Neural cell (in vitro differentiated cells): Measurements from ENCODE around the gene AHRR. TPM values are rescaled to one million over a fixed set of nuclear protein-coding genes. Genes with fewer than 3 reads are reported as not detected.

Source experiments
- H2AFZ ChIP-seq: fragments of 200-600, 300-800 bp; sonication (generic), shearing (Covaris generic); 2 replicates; pipeline ENCODE4 v1.6.0; 2014; ENCODE audit warnings: low read depth, mild to moderate bottlenecking, antibody characterized with exemption, low read length, moderate library complexity
- H3F3A ChIP-seq: fragments of 200-600 bp; shearing (Covaris generic); 2 replicates; pipeline ENCODE4 v1.6.1; 2016; ENCODE audit warnings: mild to moderate bottlenecking, moderate library complexity, mixed read lengths, antibody characterized with exemption, low read length; ENCODE audit not compliant: insufficient read depth, poor library complexity, severe bottlenecking
- H3K27ac ChIP-seq: fragments of 200-600, 300-800 bp; sonication (generic), shearing (Covaris generic); 2 replicates; pipeline ENCODE4 v1.5.1; 2014; ENCODE audit warnings: mild to moderate bottlenecking, low read length, moderate library complexity
- H3K27me3 ChIP-seq: fragments of 300-800, 200-600 bp; sonication (generic), shearing (Covaris generic); 2 replicates; pipeline ENCODE4 v1.6.0; 2014; ENCODE audit warnings: mild to moderate bottlenecking, low read depth, low read length, moderate library complexity; ENCODE audit not compliant: insufficient read depth
- H3K36me3 ChIP-seq: fragments of 300-800, 200-600 bp; sonication (generic), shearing (Covaris generic); 2 replicates; pipeline ENCODE4 v1.5.1; 2014; ENCODE audit warnings: mild to moderate bottlenecking, antibody characterized with exemption, low read length, moderate library complexity; ENCODE audit not compliant: insufficient read depth
- H3K4me2 ChIP-seq: fragments of 300-800, 200-600 bp; sonication (generic), shearing (Covaris generic); 2 replicates; pipeline ENCODE4 v1.6.0; 2014; ENCODE audit warnings: mild to moderate bottlenecking, low read length
- H3K4me3 ChIP-seq: fragments of 300-800, 200-600 bp; sonication (generic), shearing (Covaris generic); 2 replicates; pipeline ENCODE4 v1.5.1; 2014; ENCODE audit warnings: mild to moderate bottlenecking, low read length, moderate library complexity
- H3K79me2 ChIP-seq: fragments of 200-600 bp; shearing (Covaris generic); replicated peaks from 2 replicates; pipeline ENCODE4 v1.6.0; 2014; ENCODE audit warnings: mild to moderate bottlenecking, low read length, moderate library complexity; ENCODE audit not compliant: insufficient read depth
- H3K9ac ChIP-seq: fragments of 300-800, 200-600 bp; sonication (generic), shearing (Covaris generic); 2 replicates; pipeline ENCODE4 v1.6.1; 2016; ENCODE audit warnings: mild to moderate bottlenecking, low read length, mixed read lengths
- H3K9me2 ChIP-seq: fragments of 200-600 bp; shearing (Covaris generic); 2 replicates; pipeline ENCODE4 v1.6.1; 2016; ENCODE audit warnings: mild to moderate bottlenecking, low read length, mixed read lengths; ENCODE audit not compliant: insufficient read depth
- H3K9me3 ChIP-seq: fragments of 200-600, 300-800 bp; sonication (generic), shearing (Covaris generic); 2 replicates; pipeline ENCODE4 v1.6.1; 2016; ENCODE audit warnings: mild to moderate bottlenecking, mixed run types, low read length, moderate library complexity, mixed read lengths
- H4K20me1 ChIP-seq: fragments of 200-600 bp; shearing (Covaris generic); 2 replicates; pipeline ENCODE4 v1.6.1; 2016; ENCODE audit warnings: mild to moderate bottlenecking, mixed run types; ENCODE audit not compliant: insufficient read depth
- CTCF ChIP-seq: fragments of 450-650 bp; IDR thresholded peaks from 2 replicates; pipeline ENCODE4 v1.5.1; 2014; ENCODE audit warnings: antibody characterized with exemption, mild to moderate bottlenecking, moderate library complexity; ENCODE audit not compliant: poor library complexity, severe bottlenecking
- EP300 ChIP-seq: fragments of 450-650 bp; conservative IDR thresholded peaks from 2 replicates; pipeline ENCODE4 v1.6.1; 2014; ENCODE audit warnings: antibody characterized with exemption, mild to moderate bottlenecking, moderate library complexity; ENCODE audit not compliant: poor library complexity, severe bottlenecking
- EZH2 ChIP-seq: fragments of 200-600, 300-800 bp; shearing (Covaris generic), sonication (generic); IDR thresholded peaks from 2 replicates; pipeline ENCODE4 v1.6.1; 2014; ENCODE audit warnings: antibody characterized with exemption, low read length, borderline replicate concordance, mild to moderate bottlenecking; ENCODE audit not compliant: insufficient read depth, poor library complexity, severe bottlenecking
- MXI1 ChIP-seq: fragments of 450-650 bp; conservative IDR thresholded peaks from 2 replicates; pipeline ENCODE4 v1.6.1; 2014; ENCODE audit warnings: antibody characterized with exemption, mild to moderate bottlenecking; ENCODE audit not compliant: poor library complexity, severe bottlenecking
- POLR2AphosphoS5 ChIP-seq: IDR thresholded peaks from 2 replicates; pipeline ENCODE4 v1.6.1; 2012
- RAD21 ChIP-seq: fragments of 450-650 bp; conservative IDR thresholded peaks from 2 replicates; pipeline ENCODE4 v1.6.1; 2014; ENCODE audit warnings: antibody characterized with exemption, mild to moderate bottlenecking, moderate library complexity
- REST ChIP-seq: IDR thresholded peaks from 2 replicates; pipeline ENCODE4 v1.6.1; 2012; ENCODE audit warnings: borderline replicate concordance
- SMC3 ChIP-seq: fragments of 450-650 bp; conservative IDR thresholded peaks from 2 replicates; pipeline ENCODE4 v1.6.1; 2014; ENCODE audit warnings: antibody characterized with exemption, mild to moderate bottlenecking, moderate library complexity; ENCODE audit not compliant: poor library complexity
- TAF1 ChIP-seq: IDR thresholded peaks from 2 replicates; pipeline ENCODE4 v1.6.1; 2012; ENCODE audit warnings: low read depth
- polyA plus RNA-seq: library from polyadenylated mRNA; depleted of rRNA; stranded (reverse); fragments of >200 nt; gene quantifications from 2 replicates; pipeline ENCODE4 v1.2.3, GENCODE V29; 2014

Gene AHRR
- polyA plus RNA-seq, 1 donor from 2014 or later = 0.26 TPM

- Histone ChIP-seq H3F3A (no peaks in the 10 kb centered on the region), H3K27ac (no peak overlapping the region), H3K4me3 (no peak overlapping the region), H3K9ac (no peak overlapping the region), H3K4me2 (no peak overlapping the region), H3K36me3 (no peaks in the 10 kb centered on the region), H4K20me1 (no peaks in the 10 kb centered on the region), H3K9me3 (no peaks in the 10 kb centered on the region), H3K27me3 (no peaks in the 10 kb centered on the region), H2AFZ (no peak overlapping the region), H3K9me2 (no peaks in the 10 kb centered on the region), H3K79me2 (no peaks in the 10 kb centered on the region)
- TF ChIP-seq SMC3 = no peak
- TF ChIP-seq CTCF = no peak
- TF ChIP-seq POLR2AphosphoS5 = no peak
- no peak for TF ChIP-seq MXI1
- TF ChIP-seq TAF1 = no peak
- TF ChIP-seq REST = no peak
These were observed 114.6 kb downstream of the AHRR start for GRCh38 chr5:435961-436640.

GRCh38 chr5:436641-436975, 115.1 kb downstream of the AHRR start:
- no peak overlapping the region for H3K4me2 ChIP-seq
- H3K9ac ChIP-seq = no peak overlapping the region
- H2AFZ ChIP-seq = no peak overlapping the region

More at GRCh38 chr5:436641-436975, 115.1 kb downstream of the AHRR start:
- Histone ChIP-seq H3K27ac (no peak overlapping the region), H3F3A (no peaks in the 10 kb centered on the region), H3K79me2 (no peaks in the 10 kb centered on the region), H3K27me3 (no peaks in the 10 kb centered on the region), H3K9me2 (no peaks in the 10 kb centered on the region), H3K4me3 (no peak overlapping the region), H3K36me3 (no peaks in the 10 kb centered on the region), H4K20me1 (no peaks in the 10 kb centered on the region), H3K9me3 (no peaks in the 10 kb centered on the region)
- TF ChIP-seq TAF1 = no peak
- no peak for TF ChIP-seq RAD21
- TF ChIP-seq EZH2 = no peak
- TF ChIP-seq POLR2AphosphoS5 = no peak
- no peak for TF ChIP-seq REST
- TF ChIP-seq SMC3 = no peak
- TF ChIP-seq EP300 = no peak
- TF ChIP-seq MXI1 = no peak
- no peak for TF ChIP-seq CTCF
